ENCODE data around the gene CPLX1.
A peak's percentile ranks its signal among the peaks of the same experiment; 100 is the strongest.

CPLX1 gene

GRCh38 chr4:831483-831805 is 5.5 kb upstream of the CPLX1 start:
- ATAC-seq (ENCODE audit: low read depth) (no peak), DNase-seq (ENCODE audit: low spot score) (no peak)
- Histone ChIP-seq H3K27ac (ENCODE audit: poor library complexity, severe bottlenecking) (no peak overlapping the region), H3K36me3 (ENCODE audit: low read depth) (no peaks in the 10 kb centered on the region), H3K4me1 (ENCODE audit: insufficient read depth, poor library complexity, severe bottlenecking) (no peaks in the 10 kb centered on the region), H3K9me3 (ENCODE audit: severe bottlenecking) (no peaks in the 10 kb centered on the region), H3K27me3 (ENCODE audit: insufficient read depth, poor library complexity, severe bottlenecking) (peaks cover 18% of the 10 kb centered on the region), H3K4me3 (ENCODE audit: severe bottlenecking) (no peak overlapping the region)
- TF ChIP-seq, protein P1, sequence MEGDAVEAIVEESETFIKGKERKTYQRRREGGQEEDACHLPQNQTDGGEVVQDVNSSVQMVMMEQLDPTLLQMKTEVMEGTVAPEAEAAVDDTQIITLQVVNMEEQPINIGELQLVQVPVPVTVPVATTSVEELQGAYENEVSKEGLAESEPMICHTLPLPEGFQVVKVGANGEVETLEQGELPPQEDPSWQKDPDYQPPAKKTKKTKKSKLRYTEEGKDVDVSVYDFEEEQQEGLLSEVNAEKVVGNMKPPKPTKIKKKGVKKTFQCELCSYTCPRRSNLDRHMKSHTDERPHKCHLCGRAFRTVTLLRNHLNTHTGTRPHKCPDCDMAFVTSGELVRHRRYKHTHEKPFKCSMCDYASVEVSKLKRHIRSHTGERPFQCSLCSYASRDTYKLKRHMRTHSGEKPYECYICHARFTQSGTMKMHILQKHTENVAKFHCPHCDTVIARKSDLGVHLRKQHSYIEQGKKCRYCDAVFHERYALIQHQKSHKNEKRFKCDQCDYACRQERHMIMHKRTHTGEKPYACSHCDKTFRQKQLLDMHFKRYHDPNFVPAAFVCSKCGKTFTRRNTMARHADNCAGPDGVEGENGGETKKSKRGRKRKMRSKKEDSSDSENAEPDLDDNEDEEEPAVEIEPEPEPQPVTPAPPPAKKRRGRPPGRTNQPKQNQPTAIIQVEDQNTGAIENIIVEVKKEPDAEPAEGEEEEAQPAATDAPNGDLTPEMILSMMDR (IDR thresholded peaks at IDR 0.05; ENCODE audit: poor library complexity, severe bottlenecking) = no peak

- H3K9me3 ChIP-seq (ENCODE audit: severe bottlenecking) = no peaks in the 10 kb centered on the region
Measured at GRCh38 chr4:830601-831482, 4.9 kb upstream of the CPLX1 start.

GRCh38 chr4:829761-830600 is 4.1 kb upstream of the CPLX1 start:
- TF ChIP-seq, protein P1 (IDR thresholded peaks at IDR 0.05; ENCODE audit: poor library complexity, severe bottlenecking) = no peak
- DNase-seq (ENCODE audit: low spot score) = peak; percentile 63
- H3K4me1 ChIP-seq (ENCODE audit: insufficient read depth, poor library complexity, severe bottlenecking) = no peaks in the 10 kb centered on the region
- no peak for ATAC-seq (ENCODE audit: low read depth)
- H3K4me3 ChIP-seq (ENCODE audit: severe bottlenecking) = no peak overlapping the region
- H3K27ac ChIP-seq (ENCODE audit: poor library complexity, severe bottlenecking) = no peak overlapping the region
- no peaks in the 10 kb centered on the region for H3K9me3 ChIP-seq (ENCODE audit: severe bottlenecking)
- no peaks in the 10 kb centered on the region for H3K36me3 ChIP-seq (ENCODE audit: low read depth)
- H3K27me3 ChIP-seq (ENCODE audit: insufficient read depth, poor library complexity, severe bottlenecking) = peaks cover 23% of the 10 kb centered on the region

More at GRCh38 chr4:830601-831482, 4.9 kb upstream of the CPLX1 start:
- no peaks in the 10 kb centered on the region for H3K36me3 ChIP-seq (ENCODE audit: low read depth)
- ATAC-seq (ENCODE audit: low read depth) (no peak), DNase-seq (ENCODE audit: low spot score) (peak; percentile 45)
- TF ChIP-seq, protein P1 (IDR thresholded peaks at IDR 0.05; ENCODE audit: poor library complexity, severe bottlenecking) = no peak
- H3K4me3 ChIP-seq (ENCODE audit: severe bottlenecking) = no peak overlapping the region
- H3K27me3 ChIP-seq (ENCODE audit: insufficient read depth, poor library complexity, severe bottlenecking) = peaks cover 18% of the 10 kb centered on the region
- H3K27ac ChIP-seq (ENCODE audit: poor library complexity, severe bottlenecking) = no peak overlapping the region
- no peaks in the 10 kb centered on the region for H3K4me1 ChIP-seq (ENCODE audit: insufficient read depth, poor library complexity, severe bottlenecking)

DNA sequence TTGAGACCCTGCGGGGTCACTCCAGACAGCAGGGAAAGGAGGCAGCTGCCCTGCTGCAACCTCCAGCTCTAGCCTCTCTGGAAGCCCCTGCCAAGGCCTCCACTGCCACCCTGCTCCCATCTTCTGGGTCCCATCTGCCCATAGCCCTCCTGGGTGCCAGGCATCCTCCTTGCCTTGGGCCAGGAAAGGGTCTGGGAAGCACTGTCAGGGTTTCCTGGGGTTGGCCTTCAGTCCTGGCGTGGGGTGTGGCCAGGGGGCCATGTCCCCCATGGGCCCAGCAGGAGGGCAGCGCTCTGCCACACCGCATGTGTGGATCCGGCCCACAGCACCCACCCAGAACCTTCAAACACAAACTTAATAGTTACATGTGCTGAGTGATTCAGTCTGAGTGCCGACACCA is 3.4 kb upstream of the CPLX1 start:
- Histone ChIP-seq H3K4me1 (ENCODE audit: insufficient read depth, poor library complexity, severe bottlenecking) (no peaks in the 10 kb centered on the region), H3K27ac (ENCODE audit: poor library complexity, severe bottlenecking) (no peak overlapping the region), H3K4me3 (ENCODE audit: severe bottlenecking) (no peak overlapping the region), H3K27me3 (ENCODE audit: insufficient read depth, poor library complexity, severe bottlenecking) (peaks cover 30% of the 10 kb centered on the region), H3K9me3 (ENCODE audit: severe bottlenecking) (no peaks in the 10 kb centered on the region), H3K36me3 (ENCODE audit: low read depth) (no peaks in the 10 kb centered on the region)
- TF ChIP-seq, protein P1 (IDR thresholded peaks at IDR 0.05; ENCODE audit: poor library complexity, severe bottlenecking) = no peak
- DNase-seq (ENCODE audit: low spot score) = no peak
- no peak for ATAC-seq (ENCODE audit: low read depth)
